ENCODE data around the gene STAG1.

GRCh38 chr3:136780741-136781140 lies 28.6 kb upstream of the STAG1 start:
- TF ChIP-seq, protein P1, sequence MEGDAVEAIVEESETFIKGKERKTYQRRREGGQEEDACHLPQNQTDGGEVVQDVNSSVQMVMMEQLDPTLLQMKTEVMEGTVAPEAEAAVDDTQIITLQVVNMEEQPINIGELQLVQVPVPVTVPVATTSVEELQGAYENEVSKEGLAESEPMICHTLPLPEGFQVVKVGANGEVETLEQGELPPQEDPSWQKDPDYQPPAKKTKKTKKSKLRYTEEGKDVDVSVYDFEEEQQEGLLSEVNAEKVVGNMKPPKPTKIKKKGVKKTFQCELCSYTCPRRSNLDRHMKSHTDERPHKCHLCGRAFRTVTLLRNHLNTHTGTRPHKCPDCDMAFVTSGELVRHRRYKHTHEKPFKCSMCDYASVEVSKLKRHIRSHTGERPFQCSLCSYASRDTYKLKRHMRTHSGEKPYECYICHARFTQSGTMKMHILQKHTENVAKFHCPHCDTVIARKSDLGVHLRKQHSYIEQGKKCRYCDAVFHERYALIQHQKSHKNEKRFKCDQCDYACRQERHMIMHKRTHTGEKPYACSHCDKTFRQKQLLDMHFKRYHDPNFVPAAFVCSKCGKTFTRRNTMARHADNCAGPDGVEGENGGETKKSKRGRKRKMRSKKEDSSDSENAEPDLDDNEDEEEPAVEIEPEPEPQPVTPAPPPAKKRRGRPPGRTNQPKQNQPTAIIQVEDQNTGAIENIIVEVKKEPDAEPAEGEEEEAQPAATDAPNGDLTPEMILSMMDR (IDR thresholded peaks at IDR 0.05) = no peak
- TF ChIP-seq POLR2A (IDR thresholded peaks at IDR 0.05) = no peak

Measured in tibial nerve (tissue), 3 donors.